GM20000 (cell line): ENCODE data around the gene CNTN4.

Source experiments
- DNase-seq: peaks from one replicate; pipeline ENCODE4 v3.0.0; 2012; ENCODE audit warnings: low spot score
- CTCF ChIP-seq: IDR thresholded peaks from 2 replicates; pipeline ENCODE4 v1.5.1; 2012; ENCODE audit warnings: mild to moderate bottlenecking, control low read depth; ENCODE audit errors: extremely low read depth, missing control alignments

CNTN4 gene

GRCh38 chr3:2589336-2589969, 490.8 kb downstream of the CNTN4 start:
- TF ChIP-seq CTCF, result no peak
- DNase-seq, result no peak

GRCh38 chr3:2595486-2595885, 496.8 kb downstream of the CNTN4 start:
- DNase-seq, result no peak
- no peak for TF ChIP-seq CTCF

- no peak for DNase-seq
- TF ChIP-seq CTCF, result no peak
These were observed 498.9 kb downstream of the CNTN4 start for GRCh38 chr3:2597615-2598014.

- TF ChIP-seq CTCF, result no peak
- no peak for DNase-seq
These were observed 500.8 kb downstream of the CNTN4 start for GRCh38 chr3:2599471-2599870.

- no peak for DNase-seq
- TF ChIP-seq CTCF, result no peak
These were observed 505.1 kb downstream of the CNTN4 start for GRCh38 chr3:2603692-2604289.

- DNase-seq, result no peak
- no peak for TF ChIP-seq CTCF
These were observed 515.9 kb downstream of the CNTN4 start for GRCh38 chr3:2614578-2614977.

GRCh38 chr3:2615080-2615479, 516.4 kb downstream of the CNTN4 start:
- TF ChIP-seq CTCF, result no peak
- DNase-seq, result no peak
